ENCODE results near the gene HDAC9.
"Not testable (repeated sequence)": the region's sequence is repeated elsewhere in the genome, so short reads cannot be mapped to it uniquely, and the experiment has no call there.

DNA sequence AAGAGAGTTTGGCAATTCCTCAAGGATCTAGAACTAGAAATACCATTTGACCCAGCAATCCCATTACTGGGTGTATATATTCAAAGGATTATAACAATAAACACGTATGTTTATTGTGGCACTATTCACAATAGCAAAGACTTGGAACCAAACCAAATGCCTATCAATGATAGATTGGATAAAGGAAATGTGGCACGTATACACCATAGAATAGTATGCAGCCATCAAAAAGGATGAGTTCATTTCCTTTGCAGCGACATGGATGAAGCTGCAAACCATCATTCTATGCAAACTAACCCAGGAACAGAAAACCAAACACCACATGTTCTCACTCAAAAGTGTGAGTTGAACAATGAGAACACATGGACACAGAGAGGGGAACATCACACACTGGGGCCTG is 537.4 kb downstream of the HDAC9 start:
- TF ChIP-seq, protein P1, sequence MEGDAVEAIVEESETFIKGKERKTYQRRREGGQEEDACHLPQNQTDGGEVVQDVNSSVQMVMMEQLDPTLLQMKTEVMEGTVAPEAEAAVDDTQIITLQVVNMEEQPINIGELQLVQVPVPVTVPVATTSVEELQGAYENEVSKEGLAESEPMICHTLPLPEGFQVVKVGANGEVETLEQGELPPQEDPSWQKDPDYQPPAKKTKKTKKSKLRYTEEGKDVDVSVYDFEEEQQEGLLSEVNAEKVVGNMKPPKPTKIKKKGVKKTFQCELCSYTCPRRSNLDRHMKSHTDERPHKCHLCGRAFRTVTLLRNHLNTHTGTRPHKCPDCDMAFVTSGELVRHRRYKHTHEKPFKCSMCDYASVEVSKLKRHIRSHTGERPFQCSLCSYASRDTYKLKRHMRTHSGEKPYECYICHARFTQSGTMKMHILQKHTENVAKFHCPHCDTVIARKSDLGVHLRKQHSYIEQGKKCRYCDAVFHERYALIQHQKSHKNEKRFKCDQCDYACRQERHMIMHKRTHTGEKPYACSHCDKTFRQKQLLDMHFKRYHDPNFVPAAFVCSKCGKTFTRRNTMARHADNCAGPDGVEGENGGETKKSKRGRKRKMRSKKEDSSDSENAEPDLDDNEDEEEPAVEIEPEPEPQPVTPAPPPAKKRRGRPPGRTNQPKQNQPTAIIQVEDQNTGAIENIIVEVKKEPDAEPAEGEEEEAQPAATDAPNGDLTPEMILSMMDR (IDR thresholded peaks at IDR 0.05; ENCODE audit: insufficient read depth, low read depth, low read length) = not testable (repeated sequence)
- not testable (repeated sequence) for TF ChIP-seq EZH2 (IDR thresholded peaks at IDR 0.05; ENCODE audit: insufficient read depth, low read length)

Data from astrocyte (in vitro differentiated cells and primary cell).